ENCODE measurements around the gene MON1A.

DNA sequence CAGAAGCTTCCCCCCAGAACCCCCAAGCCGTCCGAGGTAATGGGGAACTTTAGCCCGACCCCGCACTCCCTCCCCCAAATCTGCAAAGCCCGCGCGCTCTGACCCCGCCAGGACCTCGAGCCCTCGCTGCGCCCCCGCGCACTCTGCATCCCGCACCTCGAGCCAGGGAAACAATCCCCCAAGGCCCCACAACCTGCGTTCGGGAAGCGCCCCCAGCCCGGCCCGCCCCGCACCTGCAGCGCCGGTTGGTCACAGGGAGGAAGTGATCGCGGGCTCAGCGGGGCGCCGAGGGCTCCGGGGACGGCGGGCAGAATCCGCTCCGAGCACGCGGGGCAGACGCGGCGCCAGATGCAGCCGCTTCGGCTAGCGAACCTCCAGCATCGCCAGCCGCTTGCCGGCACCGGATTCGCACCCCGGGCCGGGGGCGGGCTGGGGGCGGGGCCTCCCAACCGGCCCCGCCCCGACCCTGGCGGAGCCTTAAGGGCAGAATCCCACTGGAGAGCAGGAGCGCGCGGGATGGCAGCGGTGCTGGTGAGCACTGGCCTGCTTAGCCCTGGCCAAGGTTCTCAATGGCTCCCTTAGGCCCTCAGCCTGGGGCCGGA is 60.0 kb downstream of the MON1A start, which contains the start of gene CAMKV:
- TF ChIP-seq EZH2 (IDR thresholded peaks at IDR 0.05) (no peak), POLR2AphosphoS5 (IDR thresholded peaks at IDR 0.05; ENCODE audit: borderline replicate concordance, low read depth, low read length) (no peak)

All from SK-N-MC (cell line).